ELF-1 (cell line): ENCODE results near the gene TMEM127.

Source experiments
- DNase-seq: peaks from one replicate; pipeline ENCODE4 v3.0.0-alpha.2; 2016; ENCODE audit warnings: low read depth, low spot score

The TMEM127 gene

DNA sequence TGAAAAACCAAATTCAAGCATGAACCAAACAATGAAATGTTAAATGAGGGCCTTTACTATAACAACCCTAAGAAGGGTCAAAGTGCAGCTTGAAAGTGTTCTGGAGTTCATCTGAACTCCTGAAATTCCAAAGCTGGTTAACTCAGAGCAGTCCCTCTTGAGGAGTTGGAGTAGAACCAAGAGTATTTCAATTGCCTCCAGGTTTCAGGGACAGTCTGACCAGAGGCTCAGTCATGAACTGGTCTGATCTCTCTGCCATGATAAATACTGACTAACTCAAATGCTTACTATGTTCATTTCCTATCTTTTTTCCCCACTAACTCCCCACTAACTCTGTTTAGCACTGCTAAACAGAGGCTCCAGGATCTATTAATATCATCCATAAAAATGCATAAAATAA, 59.9 kb downstream of the TMEM127 start:
- peak; percentile 23 for DNase-seq

GRCh38 chr2:96204836-96205624, 60.8 kb downstream of the TMEM127 start:
- no peak for DNase-seq

- DNase-seq = no peak
Measured at GRCh38 chr2:96203130-96204028, 62.4 kb downstream of the TMEM127 start.

GRCh38 chr2:96202152-96202854, 63.5 kb downstream of the TMEM127 start:
- no peak for DNase-seq

DNA sequence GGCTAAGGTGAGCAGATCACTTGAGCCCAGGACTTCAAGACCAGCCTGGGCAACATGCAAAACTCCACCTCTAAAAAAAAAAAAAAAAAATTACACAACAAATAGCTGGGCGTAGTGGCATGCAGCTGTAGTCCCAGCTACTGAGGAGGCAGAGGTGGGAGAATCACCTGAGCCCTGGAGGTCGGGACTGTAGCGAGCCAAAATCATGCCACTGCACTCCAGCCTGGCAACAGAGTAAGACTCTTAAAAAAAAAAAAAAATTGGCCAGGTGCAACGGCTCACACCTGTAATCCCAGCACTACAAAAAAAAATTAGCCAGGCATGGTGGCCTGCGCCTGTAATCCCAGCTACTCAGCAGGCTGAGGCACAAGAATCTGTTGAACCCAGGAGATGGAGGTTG, 64.5 kb downstream of the TMEM127 start:
- DNase-seq = no peak

DNA sequence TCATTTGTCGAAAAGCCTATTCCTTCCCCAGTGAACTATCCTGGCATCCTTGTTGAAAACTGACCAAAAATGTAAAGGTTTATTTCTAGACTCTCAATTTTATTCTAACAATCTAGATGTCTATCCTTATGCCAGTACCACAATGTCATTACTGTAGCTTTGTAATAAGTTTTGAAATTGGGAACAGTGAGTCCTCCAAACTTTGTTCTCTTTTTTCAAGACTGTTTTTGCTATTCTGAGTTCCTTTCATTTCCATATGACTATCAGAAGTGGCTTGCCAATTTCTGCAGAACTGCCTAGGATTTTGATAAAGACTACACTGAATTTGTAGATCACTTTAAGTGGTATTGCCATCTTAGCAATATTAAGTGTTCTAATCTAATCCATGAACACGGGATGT, 66.9 kb downstream of the TMEM127 start:
- no peak for DNase-seq
